ENCODE data around the gene DHRSX. TPM values are rescaled to one million over a fixed set of nuclear protein-coding genes. Genes with fewer than 3 reads are reported as not detected.

Gene DHRSX
- total and polyA plus RNA-seq, 9 of the 15 experiments (the other 6 are each of a cell fraction or from before 2014, with no cell fraction given), result 0.59 to 11.0 (median 6.2) TPM

DNA sequence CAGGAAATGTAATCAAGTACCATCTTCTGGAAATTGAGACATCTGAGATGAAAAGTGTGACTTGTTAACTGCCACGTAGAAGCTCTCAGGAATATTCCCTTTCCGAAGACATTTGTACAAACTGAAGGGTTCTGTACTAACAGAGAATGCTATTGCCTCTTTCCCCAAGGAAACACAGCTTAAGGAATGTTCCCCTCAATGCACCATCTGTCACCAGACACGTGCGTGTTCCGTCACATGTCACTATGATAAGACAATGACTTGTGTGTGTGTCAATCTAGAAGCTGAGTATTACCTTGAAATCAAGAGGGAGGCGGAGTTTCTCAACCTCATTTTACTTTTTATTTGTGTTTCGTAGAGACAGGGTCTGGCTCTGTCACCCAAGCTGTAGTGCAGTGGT, 58.1 kb downstream of the DHRSX start:
- in situ Hi-C loops (cut with MboI), result no loop called here

More for the DNA sequence above, 58.1 kb downstream of the DHRSX start:
- CTCF ChIA-PET (ENCODE audit: low intra/inter-chr PET ratio), result no interaction called here
- WGBS (ENCODE audit: insufficient coverage, low coverage, missing lambda C conversion rate), result 24% methylated on average over 7 of the region's 7 CpGs
- no peak overlapping the region for H3K4me3 ChIP-seq
- H4K20me1 ChIP-seq (replicated peaks; ENCODE audit: control insufficient read depth, insufficient read depth, low read length), result no peaks in the 10 kb centered on the region
- no peak for DNase-seq (ENCODE audit: extremely low read depth in 1 of 4, low spot score in 3 of 4)
- no peak for ATAC-seq
- H3K9me1 ChIP-seq (ENCODE audit: control insufficient read depth, insufficient read depth, low read length), result no peaks in the 10 kb centered on the region
- H3K4me1 ChIP-seq (replicated peaks in 1 of 2; ENCODE audit: control insufficient read depth in 2 of 2, insufficient read depth in 2 of 2, low read length in 2 of 2), result peaks cover 0 to 4% of the 10 kb centered on the region in 2 experiments; a peak in 2 of 5 replicates
- no peaks in the 10 kb centered on the region for H3K36me3 ChIP-seq (ENCODE audit: control insufficient read depth, insufficient read depth, low read length)
- H3K27me3 ChIP-seq (ENCODE audit: control insufficient read depth in 2 of 2, insufficient read depth in 2 of 2, low read length in 2 of 2), result no peaks in the 10 kb centered on the region
- POLR2A ChIA-PET, result no interaction called here
- TF ChIP-seq MNT (conservative IDR thresholded peaks at IDR 0.05) (0 out of 4 replicates have a peak, but pooled peaks of 1 of the 2 experiments have one; percentile 42), ARNT (IDR thresholded peaks at IDR 0.05) (no peak), NFIC (IDR thresholded peaks at IDR 0.05) (no peak), BCLAF1 (IDR thresholded peaks at IDR 0.05; ENCODE audit: borderline replicate concordance in 1 of 2, control insufficient read depth in 1 of 2, low read depth in 2 of 2, low read length in 1 of 2) (no peak), ZSCAN29 (IDR thresholded peaks at IDR 0.05) (no peak), BHLHE40 (IDR thresholded peaks at IDR 0.05; ENCODE audit: low read length) (peak; percentile 68), DMBX1 (CRISPR knock-in tag; IDR thresholded peaks at IDR 0.05; ENCODE audit: borderline replicate concordance) (no peak), L3MBTL2 (IDR thresholded peaks at IDR 0.05) (peak; percentile 20; the same call in 1 of the 2 replicates), DNMT1 (IDR thresholded peaks at IDR 0.05) (no peak), SIX5 (IDR thresholded peaks at IDR 0.05; ENCODE audit: borderline replicate concordance in 1 of 2, insufficient read depth in 1 of 2, low read depth in 1 of 2, low read length in 2 of 2) (no peak), CBFA2T3 (IDR thresholded peaks at IDR 0.05) (0 out of 2 replicates have a peak, but pooled peaks have one; percentile 20), TAF7 (tag; IDR thresholded peaks at IDR 0.05) (no peak), RBFOX2 (IDR thresholded peaks at IDR 0.05; ENCODE audit: low read depth, low read length) (no peak), MEIS2 (IDR thresholded peaks at IDR 0.05; ENCODE audit: partially characterized antibody) (peak; percentile 44), ZNF449 (CRISPR knock-in tag; IDR thresholded peaks at IDR 0.05) (no peak)
- TF ChIP-seq, protein P1, sequence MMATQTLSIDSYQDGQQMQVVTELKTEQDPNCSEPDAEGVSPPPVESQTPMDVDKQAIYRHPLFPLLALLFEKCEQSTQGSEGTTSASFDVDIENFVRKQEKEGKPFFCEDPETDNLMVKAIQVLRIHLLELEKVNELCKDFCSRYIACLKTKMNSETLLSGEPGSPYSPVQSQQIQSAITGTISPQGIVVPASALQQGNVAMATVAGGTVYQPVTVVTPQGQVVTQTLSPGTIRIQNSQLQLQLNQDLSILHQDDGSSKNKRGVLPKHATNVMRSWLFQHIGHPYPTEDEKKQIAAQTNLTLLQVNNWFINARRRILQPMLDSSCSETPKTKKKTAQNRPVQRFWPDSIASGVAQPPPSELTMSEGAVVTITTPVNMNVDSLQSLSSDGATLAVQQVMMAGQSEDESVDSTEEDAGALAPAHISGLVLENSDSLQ (IDR thresholded peaks at IDR 0.05), result peak; percentile 60
- no peak overlapping the region for H3K27ac ChIP-seq (ENCODE audit: extremely low read depth, low read depth, low read length)
- peak; percentile 55 for FAIRE-seq
- H3K4me2 ChIP-seq (ENCODE audit: insufficient read depth, low read length), result no peak overlapping the region
- no TSS peak for BruUV-seq (replicated peaks)
- no peak overlapping the region for H3K9ac ChIP-seq (ENCODE audit: insufficient read depth in 1 of 2, low read depth in 2 of 2, low read length in 2 of 2)
- no peak overlapping the region for H2AFZ ChIP-seq (ENCODE audit: low read depth, low read length)
- H3K9me3 ChIP-seq (replicated peaks; ENCODE audit: control insufficient read depth, insufficient read depth, low read depth, low read length), result 0 out of 2 replicates have a peak, but pooled peaks cover 2% of the 10 kb centered on the region
- intact Hi-C loops (cut with micrococcal nuclease), result no loop called here
- no peaks in the 10 kb centered on the region for H3K79me2 ChIP-seq (ENCODE audit: control insufficient read depth, insufficient read depth, low read length)
